ENCODE data around the gene ARHGEF12.

Gene ARHGEF12

DNA sequence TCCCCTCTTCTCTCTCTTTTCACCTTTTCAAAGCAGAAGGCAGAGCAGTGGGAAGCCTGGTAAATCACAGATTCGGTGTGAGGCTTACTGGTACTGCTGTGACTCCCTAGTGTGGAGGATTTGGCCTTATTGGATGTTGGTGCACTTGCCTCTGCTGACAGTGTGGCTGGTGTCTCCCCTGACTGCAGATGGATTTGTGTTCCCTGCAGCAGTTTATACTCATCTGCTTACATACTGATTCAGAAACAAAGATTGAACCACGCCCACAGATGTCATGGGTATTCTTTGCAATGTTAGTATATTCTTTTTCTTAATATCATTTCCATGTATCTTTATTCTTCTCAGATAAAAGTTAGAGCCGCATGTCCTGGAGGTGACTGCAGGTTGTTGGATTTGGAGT, 148.5 kb downstream of the ARHGEF12 start:
- TF ChIP-seq, protein P1, sequence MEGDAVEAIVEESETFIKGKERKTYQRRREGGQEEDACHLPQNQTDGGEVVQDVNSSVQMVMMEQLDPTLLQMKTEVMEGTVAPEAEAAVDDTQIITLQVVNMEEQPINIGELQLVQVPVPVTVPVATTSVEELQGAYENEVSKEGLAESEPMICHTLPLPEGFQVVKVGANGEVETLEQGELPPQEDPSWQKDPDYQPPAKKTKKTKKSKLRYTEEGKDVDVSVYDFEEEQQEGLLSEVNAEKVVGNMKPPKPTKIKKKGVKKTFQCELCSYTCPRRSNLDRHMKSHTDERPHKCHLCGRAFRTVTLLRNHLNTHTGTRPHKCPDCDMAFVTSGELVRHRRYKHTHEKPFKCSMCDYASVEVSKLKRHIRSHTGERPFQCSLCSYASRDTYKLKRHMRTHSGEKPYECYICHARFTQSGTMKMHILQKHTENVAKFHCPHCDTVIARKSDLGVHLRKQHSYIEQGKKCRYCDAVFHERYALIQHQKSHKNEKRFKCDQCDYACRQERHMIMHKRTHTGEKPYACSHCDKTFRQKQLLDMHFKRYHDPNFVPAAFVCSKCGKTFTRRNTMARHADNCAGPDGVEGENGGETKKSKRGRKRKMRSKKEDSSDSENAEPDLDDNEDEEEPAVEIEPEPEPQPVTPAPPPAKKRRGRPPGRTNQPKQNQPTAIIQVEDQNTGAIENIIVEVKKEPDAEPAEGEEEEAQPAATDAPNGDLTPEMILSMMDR (IDR thresholded peaks at IDR 0.05; ENCODE audit: low read depth, low read length), result no peak
- no peak overlapping the region for H3K4me3 ChIP-seq (ENCODE audit: low read depth, low read length)

DNA sequence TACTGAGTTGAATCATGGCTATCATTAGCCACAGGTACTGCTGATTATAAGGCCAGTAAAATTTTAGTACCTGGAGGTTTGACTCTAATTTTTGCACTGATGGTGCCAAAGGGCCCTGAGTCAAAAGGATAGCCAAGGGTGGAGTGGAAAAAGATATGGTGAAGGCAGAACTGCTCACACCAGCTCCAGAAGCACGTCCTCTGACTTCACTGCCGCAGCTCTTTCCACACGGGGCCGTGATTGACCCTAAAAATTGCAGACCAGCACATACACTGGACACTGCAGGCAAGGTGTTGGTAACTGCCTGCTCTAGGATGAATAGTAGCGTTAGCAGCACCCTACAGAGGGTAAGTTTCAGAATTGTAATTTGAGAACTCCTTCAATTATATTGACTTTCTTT, 149.9 kb downstream of the ARHGEF12 start:
- TF ChIP-seq, protein P1 (IDR thresholded peaks at IDR 0.05; ENCODE audit: low read depth, low read length), result no peak
- H3K4me3 ChIP-seq (ENCODE audit: low read depth, low read length), result no peak overlapping the region

- TF ChIP-seq, protein P1 (IDR thresholded peaks at IDR 0.05; ENCODE audit: low read depth, low read length), result no peak
- H3K4me3 ChIP-seq (ENCODE audit: low read depth, low read length), result no peak overlapping the region
Measured at GRCh38 chr11:120489799-120490198, 153.6 kb downstream of the ARHGEF12 start.

DNA sequence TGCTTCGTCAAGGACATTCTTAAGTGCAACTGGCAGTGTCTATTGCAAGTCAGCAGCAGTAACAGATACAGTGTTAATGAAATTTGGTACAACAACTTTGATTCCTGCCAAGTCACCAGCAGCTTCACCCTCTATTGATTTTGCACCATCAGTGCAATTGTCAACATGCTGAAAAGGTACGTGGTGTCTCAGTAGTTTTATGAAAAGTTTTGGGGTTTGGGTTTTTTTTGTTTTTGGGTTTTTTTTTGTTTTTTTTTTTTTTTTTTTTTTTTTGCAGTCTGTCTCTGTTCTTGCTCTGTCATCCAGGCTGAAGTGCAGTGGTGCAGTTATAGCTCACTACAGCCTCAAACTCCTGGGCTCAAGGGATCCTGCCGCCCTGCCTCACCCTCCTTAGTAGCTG, 156.3 kb downstream of the ARHGEF12 start:
- H3K4me3 ChIP-seq (ENCODE audit: low read depth, low read length), result no peak overlapping the region
- TF ChIP-seq, protein P1 (IDR thresholded peaks at IDR 0.05; ENCODE audit: low read depth, low read length), result no peak

GRCh38 chr11:120494595-120494994, 158.4 kb downstream of the ARHGEF12 start:
- TF ChIP-seq, protein P1 (IDR thresholded peaks at IDR 0.05; ENCODE audit: low read depth, low read length), result no peak

GRCh38 chr11:120499088-120499487, 162.9 kb downstream of the ARHGEF12 start:
- H3K4me3 ChIP-seq (ENCODE audit: low read depth, low read length), result no peak overlapping the region
- TF ChIP-seq, protein P1 (IDR thresholded peaks at IDR 0.05; ENCODE audit: low read depth, low read length), result no peak

More at GRCh38 chr11:120494595-120494994, 158.4 kb downstream of the ARHGEF12 start:
- H3K4me3 ChIP-seq (ENCODE audit: low read depth, low read length), result no peak overlapping the region

GRCh38 chr11:120499859-120500258, 163.6 kb downstream of the ARHGEF12 start:
- no peak overlapping the region for H3K4me3 ChIP-seq (ENCODE audit: low read depth, low read length)
- TF ChIP-seq, protein P1 (IDR thresholded peaks at IDR 0.05; ENCODE audit: low read depth, low read length), result no peak

Data from WI38 (cell line).